Karpas-422 (cell line): ENCODE results near the gene STAT6. TPM values are rescaled to one million over a fixed set of nuclear protein-coding genes. Genes with fewer than 3 reads are reported as not detected.

Source experiments
- DNase-seq: peaks from one replicate; pipeline ENCODE4 v3.0.0-alpha.2; 2015
- H2AFZ ChIP-seq: fragments of 200-600 bp; sonication (generic); 2 replicates; pipeline ENCODE4 v1.6.1; 2014; ENCODE audit warnings: antibody characterized with exemption, low read length, mixed read lengths
- H3K27ac ChIP-seq: fragments of 200-600 bp; sonication (generic); 2 replicates; pipeline ENCODE4 v1.5.1; 2014; ENCODE audit warnings: mild to moderate bottlenecking, low read length, moderate library complexity
- H3K27me3 ChIP-seq: fragments of 200-600 bp; sonication (generic); 2 replicates; pipeline ENCODE4 v1.6.1; 2014; ENCODE audit warnings: low read length, mixed read lengths
- H3K36me3 ChIP-seq: fragments of 200-600 bp; sonication (generic); 2 replicates; pipeline ENCODE4 v1.6.1; 2014; ENCODE audit warnings: low read length, mixed read lengths; ENCODE audit not compliant: insufficient read depth
- H3K4me1 ChIP-seq: fragments of 200-600 bp; sonication (generic); 2 replicates; pipeline ENCODE4 v1.6.1; 2014; ENCODE audit warnings: mild to moderate bottlenecking, low read length, mixed read lengths
- H3K4me2 ChIP-seq: fragments of 200-600 bp; sonication (generic); 2 replicates; pipeline ENCODE4 v1.6.1; 2014; ENCODE audit warnings: low read length, low read depth, mild to moderate bottlenecking; ENCODE audit not compliant: poor library complexity, severe bottlenecking
- H3K4me3 ChIP-seq: fragments of 200-600 bp; sonication (generic); 2 replicates; pipeline ENCODE4 v1.5.1; 2014; ENCODE audit warnings: mild to moderate bottlenecking, antibody characterized with exemption, low read length, mixed read lengths
- H3K79me2 ChIP-seq: fragments of 200-600 bp; sonication (generic); 2 replicates; pipeline ENCODE4 v1.6.1; 2014; ENCODE audit warnings: mild to moderate bottlenecking, low read length, mixed read lengths
- H3K9ac ChIP-seq: fragments of 200-600 bp; sonication (generic); 2 replicates; pipeline ENCODE4 v1.6.0; 2014; ENCODE audit warnings: low read length
- H3K9me2 ChIP-seq: fragments of 200-600 bp; sonication (generic), shearing (Covaris generic); replicated peaks from 2 replicates; pipeline ENCODE4 v1.6.0; 2014; ENCODE audit warnings: mild to moderate bottlenecking, low read length, moderate library complexity; ENCODE audit not compliant: insufficient read depth
- H3K9me3 ChIP-seq: fragments of 300-700, 200-600 bp; sonication (generic); 2 replicates; pipeline ENCODE4 v1.6.1; 2014; ENCODE audit warnings: low read length, mixed read lengths
- H4K20me1 ChIP-seq: fragments of 200-600 bp; sonication (generic); 2 replicates; pipeline ENCODE4 v1.6.1; 2014; ENCODE audit warnings: mild to moderate bottlenecking, antibody characterized with exemption, low read length, low read depth; ENCODE audit not compliant: insufficient read depth
- total RNA-seq: library from RNA; depleted of rRNA; stranded (reverse); fragments of >200 nt; shearing (Covaris generic); gene quantifications from 2 replicates; pipeline ENCODE4 v1.2.3, GENCODE V29; 2014; ENCODE audit warnings: low replicate concordance

STAT6 gene
- total RNA-seq, 1 experiment from 2014 or later = 116 TPM

DNA sequence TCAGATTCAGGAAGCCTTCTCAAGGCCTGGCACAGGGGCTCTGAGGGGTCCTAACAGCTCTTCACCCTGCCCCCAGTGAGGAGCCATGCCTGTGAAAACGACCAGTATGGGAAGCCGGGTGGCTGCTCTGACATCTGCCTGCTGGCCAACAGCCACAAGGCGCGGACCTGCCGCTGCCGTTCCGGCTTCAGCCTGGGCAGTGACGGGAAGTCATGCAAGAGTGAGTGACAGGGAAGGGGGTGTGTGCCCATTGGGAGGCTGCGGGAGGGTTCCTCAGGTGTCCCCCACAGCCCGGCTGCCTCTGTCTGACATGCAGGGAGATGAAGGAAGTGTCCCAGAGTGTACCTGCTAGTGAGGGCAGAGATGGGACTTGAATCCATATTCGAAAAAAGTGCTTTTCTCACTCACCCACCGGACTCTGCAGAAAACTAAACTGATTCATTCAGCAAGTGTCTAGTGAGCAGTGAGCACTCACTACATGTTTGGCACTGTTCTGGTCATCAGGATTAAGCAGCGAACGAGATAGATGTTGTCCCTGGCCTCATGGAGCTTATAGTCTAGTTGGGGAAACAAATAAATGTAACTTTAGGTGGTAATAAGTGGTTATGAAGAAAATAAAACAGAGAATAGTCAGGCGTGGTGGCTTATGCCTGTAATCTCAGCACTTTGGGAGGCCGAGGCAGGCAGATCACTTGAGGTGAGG is 45.7 kb upstream of the STAT6 start:
- no peak overlapping the region for H3K4me2 ChIP-seq
- no peaks in the 10 kb centered on the region for H3K27me3 ChIP-seq
- no peak overlapping the region for H3K4me3 ChIP-seq
- H3K4me1 ChIP-seq = no peaks in the 10 kb centered on the region; the same call in 1 of the 2 replicates
- H3K79me2 ChIP-seq = no peaks in the 10 kb centered on the region
- H3K36me3 ChIP-seq = no peaks in the 10 kb centered on the region
- H3K9me3 ChIP-seq = no peaks in the 10 kb centered on the region
- DNase-seq = no peak
- no peaks in the 10 kb centered on the region for H3K9me2 ChIP-seq
- no peak overlapping the region for H2AFZ ChIP-seq
- no peak overlapping the region for H3K9ac ChIP-seq
- H4K20me1 ChIP-seq = no peaks in the 10 kb centered on the region
- H3K27ac ChIP-seq = no peak overlapping the region

DNA sequence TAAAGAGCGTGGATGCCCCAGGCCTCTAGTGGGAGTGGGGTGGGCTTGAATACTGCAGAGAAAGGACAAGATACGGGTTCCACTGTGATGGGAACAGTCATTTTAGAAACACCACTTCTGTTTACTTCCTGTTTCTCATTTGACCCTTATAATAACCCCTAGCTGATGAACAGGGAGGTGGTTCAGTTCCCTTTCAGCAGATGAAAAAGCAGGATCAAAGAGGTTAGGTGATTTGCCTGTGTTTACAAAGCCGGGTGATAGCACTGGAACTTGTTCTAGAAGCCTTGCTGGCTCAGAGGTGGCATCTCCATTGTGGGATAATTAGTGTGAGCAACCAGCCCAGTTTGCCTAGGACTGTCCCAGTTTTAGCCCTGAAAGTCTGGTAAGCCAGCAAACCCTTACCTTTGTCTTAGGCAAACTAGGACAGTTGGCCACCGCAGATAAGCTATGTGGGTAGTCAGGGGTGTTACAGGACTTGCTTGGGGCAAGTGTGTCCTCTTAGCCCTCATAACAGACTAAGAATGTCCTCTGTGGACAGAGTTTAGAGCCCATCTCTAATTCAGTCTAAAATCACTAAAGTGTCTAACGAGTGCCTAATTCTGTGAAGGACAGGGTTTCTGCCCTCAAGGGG is 43.8 kb upstream of the STAT6 start:
- no peaks in the 10 kb centered on the region for H3K9me3 ChIP-seq
- no peaks in the 10 kb centered on the region for H4K20me1 ChIP-seq
- no peaks in the 10 kb centered on the region for H3K36me3 ChIP-seq
- H3K4me3 ChIP-seq = no peak overlapping the region
- H3K27me3 ChIP-seq = no peaks in the 10 kb centered on the region
- H3K27ac ChIP-seq = no peak overlapping the region
- no peaks in the 10 kb centered on the region for H3K9me2 ChIP-seq
- no peak overlapping the region for H3K9ac ChIP-seq
- no peaks in the 10 kb centered on the region; the same call in 1 of the 2 replicates for H3K4me1 ChIP-seq
- no peaks in the 10 kb centered on the region for H3K79me2 ChIP-seq
- no peak overlapping the region for H3K4me2 ChIP-seq
- H2AFZ ChIP-seq = no peak overlapping the region
- no peak for DNase-seq

DNA sequence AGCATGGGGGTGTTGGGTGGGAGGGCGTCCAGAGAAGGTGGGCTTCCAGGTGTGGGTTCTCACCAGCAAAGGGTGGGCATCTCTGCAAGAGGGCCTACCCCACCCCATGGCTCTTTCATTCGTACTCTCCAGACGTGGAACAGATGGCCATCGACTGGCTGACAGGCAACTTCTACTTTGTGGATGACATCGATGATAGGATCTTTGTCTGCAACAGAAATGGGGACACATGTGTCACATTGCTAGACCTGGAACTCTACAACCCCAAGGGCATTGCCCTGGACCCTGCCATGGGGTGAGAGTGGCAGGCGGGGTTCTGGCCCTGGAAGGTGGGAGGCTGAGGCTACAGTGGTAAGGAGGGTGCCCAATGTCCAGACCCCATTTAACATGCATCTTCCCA is 42.9 kb upstream of the STAT6 start:
- Histone ChIP-seq H2AFZ (no peak overlapping the region), H3K4me2 (no peak overlapping the region), H3K9ac (no peak overlapping the region), H3K27ac (no peak overlapping the region), H3K4me1 (no peaks in the 10 kb centered on the region; the same call in 1 of the 2 replicates), H3K36me3 (no peaks in the 10 kb centered on the region), H3K79me2 (no peaks in the 10 kb centered on the region), H3K9me3 (no peaks in the 10 kb centered on the region), H3K27me3 (no peaks in the 10 kb centered on the region), H3K9me2 (no peaks in the 10 kb centered on the region), H3K4me3 (no peak overlapping the region), H4K20me1 (no peaks in the 10 kb centered on the region)
- DNase-seq = no peak

DNA sequence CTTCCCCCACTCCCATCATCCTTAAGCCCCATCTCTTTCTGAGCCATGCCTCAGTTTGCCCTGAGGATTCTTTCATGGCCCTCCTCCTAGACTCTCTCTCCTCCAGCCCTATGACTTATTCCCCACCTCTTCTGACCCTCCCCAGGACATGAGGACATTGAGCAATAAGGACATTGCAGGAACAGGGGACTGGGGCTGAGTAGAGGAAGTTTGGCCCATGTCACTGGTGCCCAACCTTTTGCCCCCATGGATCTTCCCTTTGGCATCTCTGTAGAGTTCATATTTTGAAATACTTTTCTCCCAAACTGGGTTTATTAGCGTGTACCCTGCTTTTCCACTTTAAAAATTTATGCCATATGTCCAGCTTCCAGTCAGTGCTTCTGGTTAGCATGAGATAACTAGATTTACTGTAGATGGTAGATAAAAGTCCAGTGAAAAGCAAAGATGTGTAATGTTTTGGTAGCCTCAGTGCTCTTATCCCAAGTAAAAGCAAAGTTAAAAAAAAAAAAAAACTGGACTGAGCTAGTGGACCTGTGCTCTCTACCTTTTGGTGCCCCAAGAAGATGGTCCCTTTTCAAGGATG is 42.3 kb upstream of the STAT6 start:
- Histone ChIP-seq H4K20me1 (no peaks in the 10 kb centered on the region), H3K9me3 (no peaks in the 10 kb centered on the region), H3K79me2 (no peaks in the 10 kb centered on the region), H3K9ac (no peak overlapping the region), H3K4me2 (no peak overlapping the region), H3K4me1 (no peaks in the 10 kb centered on the region; the same call in 1 of the 2 replicates), H2AFZ (no peak overlapping the region), H3K36me3 (no peaks in the 10 kb centered on the region), H3K9me2 (no peaks in the 10 kb centered on the region), H3K27ac (no peak overlapping the region), H3K4me3 (no peak overlapping the region), H3K27me3 (no peaks in the 10 kb centered on the region)
- no peak for DNase-seq

DNA sequence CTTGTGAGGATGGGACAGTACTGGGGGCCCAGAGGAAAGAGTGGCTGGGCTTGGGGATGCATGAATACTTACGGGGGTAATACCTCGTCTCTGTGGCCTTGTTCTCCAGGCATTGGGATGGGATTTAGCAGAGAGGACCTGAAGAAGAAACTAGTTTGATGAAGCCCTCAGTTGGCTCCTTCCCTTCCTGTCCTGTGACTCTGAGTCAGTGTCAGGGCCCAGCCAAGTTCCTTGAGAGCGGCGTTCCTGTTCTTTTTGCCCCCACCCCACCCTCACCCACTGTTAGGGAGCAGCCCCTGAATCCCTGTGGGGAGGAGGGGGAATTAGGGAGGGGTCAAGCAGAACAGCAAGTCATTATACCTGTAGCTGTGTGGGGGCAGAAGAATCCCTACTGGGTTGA is 41.5 kb upstream of the STAT6 start:
- Histone ChIP-seq H3K27me3 (no peaks in the 10 kb centered on the region), H3K9ac (no peak overlapping the region), H3K36me3 (no peaks in the 10 kb centered on the region), H3K4me3 (no peak overlapping the region), H4K20me1 (no peaks in the 10 kb centered on the region), H2AFZ (no peak overlapping the region), H3K9me3 (no peaks in the 10 kb centered on the region), H3K79me2 (no peaks in the 10 kb centered on the region), H3K9me2 (no peaks in the 10 kb centered on the region), H3K4me1 (no peaks in the 10 kb centered on the region; the same call in 1 of the 2 replicates), H3K27ac (no peak overlapping the region), H3K4me2 (no peak overlapping the region)
- DNase-seq = no peak

DNA sequence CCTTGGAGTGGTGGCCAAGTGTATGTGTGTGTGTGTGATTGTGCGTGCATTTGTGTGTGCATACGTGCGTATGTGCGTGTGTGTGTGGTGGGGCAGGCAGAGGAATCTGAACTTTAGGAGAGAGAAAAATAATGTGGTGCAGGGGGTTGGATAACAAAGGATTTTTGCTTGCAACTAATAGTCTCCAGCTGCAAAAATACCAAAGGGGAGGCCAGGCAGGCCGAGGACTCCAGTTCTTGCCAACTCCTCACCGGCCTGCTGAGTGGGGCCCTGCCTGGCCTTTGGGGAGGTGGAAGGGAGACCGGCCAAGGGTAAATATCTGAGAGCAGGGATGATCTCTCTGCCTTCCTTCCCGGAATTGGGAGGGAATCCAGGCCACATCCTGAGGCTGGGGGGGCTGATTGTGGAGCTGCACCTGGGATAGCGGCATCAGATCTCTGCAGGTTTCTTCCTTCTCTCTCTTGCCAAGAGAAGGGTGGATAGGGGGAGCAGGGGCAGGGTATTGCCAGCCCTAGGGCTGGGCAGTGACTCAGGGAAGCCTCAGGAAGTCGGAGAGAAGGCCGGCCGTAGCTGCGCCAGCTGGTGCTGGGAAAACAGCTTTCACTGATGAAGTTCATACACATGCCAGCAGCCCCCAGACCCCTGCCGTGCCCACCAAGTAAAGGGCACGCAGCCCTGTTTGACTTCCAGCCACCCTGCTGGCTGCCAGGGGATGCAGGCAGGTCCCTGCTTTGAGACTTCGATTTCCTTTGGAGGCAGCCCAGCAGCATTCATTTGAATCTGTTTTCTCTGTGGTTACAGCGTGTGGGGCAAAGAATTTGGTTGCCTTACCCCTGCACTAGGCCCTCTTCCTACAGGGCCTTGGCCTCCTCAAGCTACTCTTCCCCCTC is 40.8 kb upstream of the STAT6 start:
- Histone ChIP-seq H3K4me3 (no peak overlapping the region), H3K9me3 (no peaks in the 10 kb centered on the region), H3K9ac (no peak overlapping the region), H3K27ac (no peak overlapping the region), H3K36me3 (no peaks in the 10 kb centered on the region), H3K9me2 (no peaks in the 10 kb centered on the region), H3K4me1 (no peaks in the 10 kb centered on the region; the same call in 1 of the 2 replicates), H2AFZ (no peak overlapping the region), H3K27me3 (no peaks in the 10 kb centered on the region), H3K4me2 (no peak overlapping the region), H3K79me2 (no peaks in the 10 kb centered on the region), H4K20me1 (no peaks in the 10 kb centered on the region)
- no peak for DNase-seq

DNA sequence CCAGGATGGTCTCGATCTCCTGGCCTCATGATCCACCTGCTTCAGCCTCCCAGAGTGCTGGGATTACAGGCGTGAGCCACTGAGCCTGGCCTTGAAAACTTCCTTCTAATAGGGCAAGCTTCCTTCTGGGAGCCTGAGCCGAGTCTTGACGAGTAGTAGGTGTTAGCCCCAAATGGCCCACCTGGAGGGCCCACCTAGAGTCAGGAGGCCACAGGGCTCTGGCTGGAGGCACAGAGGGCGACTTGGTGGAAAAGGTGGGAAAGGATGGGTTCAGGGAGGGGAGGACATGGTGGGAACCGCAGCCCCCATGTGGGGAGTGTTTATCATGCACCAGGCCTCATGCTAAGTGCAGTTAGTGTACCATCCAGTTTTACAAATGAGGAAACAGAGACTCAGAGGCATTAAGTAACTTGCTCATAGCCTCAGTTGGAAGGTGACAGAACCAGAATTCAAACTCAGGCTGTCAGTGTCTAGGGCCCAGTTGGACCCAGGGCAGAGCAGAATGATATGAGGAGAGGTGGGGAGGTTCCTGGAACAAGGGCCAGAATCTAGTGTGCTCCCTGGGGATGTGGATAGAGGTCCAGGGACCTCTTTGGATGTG is 39.3 kb upstream of the STAT6 start:
- no peaks in the 10 kb centered on the region for H3K79me2 ChIP-seq
- no peak overlapping the region for H2AFZ ChIP-seq
- H3K4me1 ChIP-seq = no peaks in the 10 kb centered on the region; the same call in 1 of the 2 replicates
- no peak overlapping the region for H3K4me2 ChIP-seq
- H3K9me2 ChIP-seq = no peaks in the 10 kb centered on the region
- no peak overlapping the region for H3K27ac ChIP-seq
- no peak overlapping the region for H3K9ac ChIP-seq
- H3K9me3 ChIP-seq = no peaks in the 10 kb centered on the region
- H3K4me3 ChIP-seq = no peak overlapping the region
- no peaks in the 10 kb centered on the region for H4K20me1 ChIP-seq
- no peak for DNase-seq
- no peaks in the 10 kb centered on the region for H3K27me3 ChIP-seq
- no peaks in the 10 kb centered on the region for H3K36me3 ChIP-seq
